Stimulated activated CD8-positive, alpha-beta memory T cell treated with anti-CD3 and anti-CD28 coated beads, Interleukin-12 subunit alpha, Interleukin-12 subunit beta, amount 100 ng/mL, for 24 hours (primary cell): Measurements from ENCODE around the gene CKLF.
A peak's percentile ranks its signal among the peaks of the same experiment; 100 is the strongest.
"Not testable (repeated sequence)": the region's sequence is repeated elsewhere in the genome, so short reads cannot be mapped to it uniquely, and the experiment has no call there.

Experiments
- DNase-seq: peaks from one replicate; pipeline ENCODE4 v3.0.0-alpha.2; 2020; ENCODE audit errors: extremely low read depth

The CKLF gene, protein sequence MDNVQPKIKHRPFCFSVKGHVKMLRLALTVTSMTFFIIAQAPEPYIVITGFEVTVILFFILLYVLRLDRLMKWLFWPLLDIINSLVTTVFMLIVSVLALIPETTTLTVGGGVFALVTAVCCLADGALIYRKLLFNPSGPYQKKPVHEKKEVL

DNA sequence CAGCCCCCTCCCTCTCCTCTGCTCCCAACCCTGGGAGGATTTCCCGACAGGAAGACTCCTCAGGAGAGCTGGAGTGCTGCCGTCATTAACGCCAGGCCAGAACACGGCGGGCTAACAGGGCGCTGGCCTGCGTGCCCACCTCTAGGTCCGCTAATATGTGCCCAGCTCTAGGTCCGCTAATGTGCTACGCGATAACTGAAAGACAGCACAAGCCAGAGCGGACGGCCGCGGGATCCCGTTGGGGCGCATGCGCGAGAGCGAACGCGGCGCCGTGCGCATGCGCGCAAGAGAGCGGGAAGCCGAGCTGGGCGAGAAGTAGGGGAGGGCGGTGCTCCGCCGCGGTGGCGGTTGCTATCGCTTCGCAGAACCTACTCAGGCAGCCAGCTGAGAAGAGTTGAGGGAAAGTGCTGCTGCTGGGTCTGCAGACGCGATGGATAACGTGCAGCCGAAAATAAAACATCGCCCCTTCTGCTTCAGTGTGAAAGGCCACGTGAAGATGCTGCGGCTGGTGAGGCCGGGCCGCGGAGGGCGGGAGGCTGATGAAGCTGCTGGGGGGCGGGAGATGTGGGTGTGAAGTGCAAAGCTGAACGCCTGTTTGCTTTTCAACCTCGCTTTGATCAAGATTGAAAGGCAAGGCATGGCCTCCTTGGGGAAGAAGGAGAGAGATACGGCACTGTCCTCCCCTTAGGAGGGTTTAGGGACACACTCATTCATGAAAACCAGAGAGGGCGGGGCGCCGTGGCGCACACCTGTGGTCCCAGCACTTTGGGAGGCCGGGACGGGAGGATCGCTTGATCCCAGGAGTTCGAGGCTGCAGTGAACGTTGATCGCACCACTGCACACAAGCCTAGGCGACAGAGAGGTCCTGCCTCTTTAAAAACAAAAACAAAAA is at the start of gene CKLF:
Gene CKLF (plus strand): TSS at position 291 of the 892 bp plus-strand sequence. CDS start 140 bp downstream, at position 431.
- peak; percentile 82 for DNase-seq

DNA sequence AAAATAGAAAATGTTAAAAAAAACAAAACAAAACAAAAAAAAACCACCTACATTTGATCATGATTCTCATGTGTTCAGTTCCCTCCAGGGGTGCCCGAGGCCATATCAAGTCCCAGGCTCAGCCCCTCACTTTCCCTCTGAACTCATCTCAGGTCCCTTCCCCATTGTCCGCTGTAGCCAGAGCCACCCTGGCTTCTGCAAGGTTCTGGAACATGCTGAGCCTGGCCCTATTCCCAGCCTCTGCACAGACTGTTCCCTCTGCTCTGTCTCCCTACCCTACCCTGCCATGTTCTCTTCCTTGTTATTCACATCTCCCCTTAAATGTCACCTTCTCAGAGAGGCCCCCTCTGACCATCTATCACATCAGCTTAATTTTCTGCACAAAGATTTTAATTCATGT is 49.3 kb upstream of the CKLF start:
- DNase-seq, result no peak

DNA sequence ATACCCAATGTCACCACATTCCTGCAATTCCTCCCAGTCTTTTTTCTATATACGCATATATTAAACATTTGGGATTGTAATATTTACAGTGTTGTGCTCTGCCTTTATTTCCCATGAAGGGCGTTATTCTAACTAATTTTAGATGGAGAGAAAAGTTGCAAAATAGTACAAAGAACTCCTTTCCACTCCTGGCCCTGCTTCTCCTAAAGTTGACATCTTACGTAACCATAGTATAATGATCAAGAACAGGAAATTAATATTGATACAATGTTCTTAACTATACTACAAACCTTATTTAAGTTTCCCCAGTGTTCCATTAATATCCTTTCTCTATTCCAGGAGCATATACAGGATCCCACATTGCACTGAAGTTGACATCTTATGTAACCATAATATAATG is 48.8 kb upstream of the CKLF start:
- DNase-seq, result no peak

DNA sequence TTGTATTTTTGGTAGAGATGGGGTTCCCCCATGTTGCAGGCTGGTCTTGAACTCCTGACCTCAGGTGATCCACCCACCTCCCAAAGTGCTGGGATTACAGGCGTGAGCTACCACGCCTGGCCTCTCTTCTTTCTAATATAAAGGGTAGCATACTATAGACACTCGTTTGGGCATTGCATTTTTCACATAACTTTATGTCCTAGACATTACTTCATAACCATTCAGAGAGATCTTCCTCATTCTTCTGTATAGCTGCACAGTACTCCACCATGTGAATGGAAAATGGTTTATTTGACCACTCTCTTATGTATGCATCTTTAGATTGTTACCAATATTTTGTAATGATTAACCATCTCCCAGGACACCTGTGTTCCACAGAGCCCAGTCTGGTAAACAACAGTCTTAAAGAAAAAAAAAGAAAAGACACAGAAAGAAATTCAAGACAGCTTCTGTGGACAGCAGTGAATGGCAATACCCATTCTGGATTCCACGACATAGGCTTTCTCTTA is 44.6 kb upstream of the CKLF start:
- DNase-seq, result no peak

DNA sequence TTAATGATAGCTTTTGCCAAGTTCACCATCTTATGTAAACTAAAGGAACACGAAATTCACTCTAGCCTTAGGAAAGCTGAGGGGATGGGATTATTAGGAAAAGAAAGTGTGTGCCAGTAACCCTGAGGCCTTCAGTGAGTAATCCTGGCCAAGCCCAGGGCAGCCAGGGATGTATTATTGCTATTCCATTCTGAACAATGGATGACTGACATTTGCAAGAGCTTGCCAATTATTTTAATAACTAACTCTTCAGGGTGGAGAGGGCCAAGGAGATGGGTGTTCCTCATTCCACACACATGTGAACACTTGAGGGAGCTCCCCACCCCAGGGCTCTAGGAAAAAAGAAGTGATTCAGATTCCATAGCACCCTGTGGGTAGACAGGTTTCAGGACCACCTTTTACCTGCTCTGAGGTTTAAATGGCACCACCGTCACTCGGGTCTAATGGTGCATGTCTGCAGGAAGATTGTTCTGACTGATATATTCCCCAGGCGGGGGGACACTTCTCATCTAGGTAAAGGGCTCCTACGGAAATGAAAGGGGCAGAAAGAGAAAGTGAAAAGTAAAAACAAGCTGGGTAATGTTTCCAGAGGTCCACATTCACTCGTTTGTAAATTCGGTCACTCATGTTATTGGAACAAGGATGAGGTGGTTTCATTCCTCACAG is 44.0 kb upstream of the CKLF start:
- no peak for DNase-seq

DNA sequence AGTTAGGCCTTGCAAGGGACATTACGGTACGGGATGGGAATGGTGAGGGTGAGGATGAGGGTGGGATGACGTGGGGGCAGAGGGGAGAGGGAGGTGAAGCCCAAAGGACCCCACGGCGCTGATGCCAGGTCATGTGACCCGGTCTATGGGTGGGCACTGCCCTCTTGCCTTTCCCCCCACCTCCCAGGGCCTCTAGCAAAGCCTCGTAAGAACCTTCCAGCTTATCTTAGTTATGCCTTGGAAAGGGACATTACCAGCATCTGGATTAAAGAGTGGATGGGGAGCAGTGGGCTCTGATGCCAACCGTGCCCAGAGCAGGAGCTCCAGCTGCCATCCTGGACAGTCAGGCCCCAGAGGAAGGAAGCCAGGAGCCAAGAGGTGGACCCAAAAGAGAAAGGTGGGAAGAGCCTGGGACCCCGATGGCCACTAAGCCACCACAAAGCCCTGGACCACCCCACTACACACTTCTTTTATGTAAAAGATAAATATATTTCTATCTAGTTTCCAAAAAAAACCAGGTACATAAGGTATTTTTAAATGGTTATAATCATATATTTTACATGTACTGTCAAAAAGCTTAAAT is 43.4 kb upstream of the CKLF start:
- DNase-seq, result no peak

DNA sequence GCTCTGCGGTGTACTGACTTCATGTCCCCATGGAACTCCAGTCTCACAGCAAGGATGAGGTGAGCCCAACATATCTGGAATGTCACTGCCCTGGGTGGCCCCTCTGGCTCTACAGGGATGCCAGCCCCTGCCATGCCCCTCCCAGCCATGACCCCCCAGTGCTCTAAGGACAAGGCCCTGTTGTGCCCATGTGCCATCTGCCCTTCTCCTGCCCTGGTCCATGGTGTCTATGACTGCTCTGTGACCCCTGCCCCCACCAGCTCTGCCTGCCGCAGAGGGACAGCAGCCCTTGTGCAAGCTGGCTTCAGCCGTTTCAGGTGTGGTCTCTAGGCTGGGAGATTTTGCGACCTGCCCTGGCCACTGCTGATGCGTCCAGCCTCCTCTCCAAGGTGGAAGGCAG is 42.8 kb upstream of the CKLF start:
- no peak for DNase-seq

DNA sequence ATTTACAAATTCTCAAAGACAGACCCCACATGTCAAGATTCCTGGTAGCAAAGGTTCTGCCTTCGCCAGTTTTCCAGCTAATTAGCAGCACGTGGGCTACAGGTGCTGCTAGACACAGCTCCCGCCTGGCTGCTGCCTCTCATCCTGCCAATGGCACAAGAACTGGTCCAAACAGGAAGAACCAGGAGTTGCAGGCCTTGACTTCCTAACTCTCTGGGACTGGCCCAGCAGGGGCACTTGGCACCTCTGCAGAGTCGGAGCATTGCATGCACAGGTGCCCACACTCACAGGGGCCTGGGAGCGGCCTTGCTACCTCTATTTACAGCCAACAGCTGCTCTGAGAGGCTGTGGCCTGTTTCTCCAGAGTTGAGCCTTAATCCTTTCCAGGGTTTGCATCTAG is 42.1 kb upstream of the CKLF start:
- DNase-seq, result no peak

DNA sequence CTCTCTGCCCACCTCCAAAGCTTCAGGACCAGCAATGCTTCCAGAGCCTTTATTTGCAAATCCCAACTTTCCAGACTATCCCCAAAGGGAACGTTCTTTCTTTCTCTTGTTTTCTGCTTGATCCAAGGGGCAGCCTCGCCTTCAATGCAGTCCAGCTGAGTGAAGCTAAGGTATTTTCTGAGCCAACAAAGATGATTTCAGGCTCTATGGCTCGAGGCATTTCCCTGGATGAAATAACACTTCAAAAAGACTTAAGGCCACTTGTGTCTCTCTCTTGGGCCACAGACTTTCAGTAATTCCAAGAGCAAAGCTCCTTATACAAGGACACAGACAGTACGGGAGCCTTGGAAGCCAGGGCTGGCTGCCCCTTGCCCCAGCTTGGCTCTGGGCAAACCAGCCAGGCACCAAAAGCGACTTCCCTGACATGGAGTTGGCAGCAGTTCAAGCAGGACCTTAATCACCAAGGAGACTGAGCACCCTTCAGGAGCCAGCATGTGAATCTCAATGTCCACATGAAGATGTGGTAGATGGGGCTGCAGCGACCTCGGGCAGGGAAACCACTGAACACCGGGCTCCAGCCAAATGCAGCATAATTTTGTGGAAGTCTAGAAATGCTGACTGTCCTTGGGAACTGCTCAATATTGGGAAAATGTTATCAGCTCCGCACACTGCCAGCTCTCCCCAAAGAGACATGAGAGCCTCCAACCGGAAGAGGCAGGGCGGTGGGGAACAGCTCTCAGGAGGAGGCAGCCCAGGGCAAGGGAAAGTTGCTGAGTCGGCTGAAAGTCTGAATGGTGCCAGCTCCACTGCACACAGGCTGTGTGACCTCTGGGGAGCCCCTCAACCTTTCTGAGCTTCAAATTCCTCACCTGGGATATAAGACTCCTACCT is 41.4 kb upstream of the CKLF start:
- no peak for DNase-seq

DNA sequence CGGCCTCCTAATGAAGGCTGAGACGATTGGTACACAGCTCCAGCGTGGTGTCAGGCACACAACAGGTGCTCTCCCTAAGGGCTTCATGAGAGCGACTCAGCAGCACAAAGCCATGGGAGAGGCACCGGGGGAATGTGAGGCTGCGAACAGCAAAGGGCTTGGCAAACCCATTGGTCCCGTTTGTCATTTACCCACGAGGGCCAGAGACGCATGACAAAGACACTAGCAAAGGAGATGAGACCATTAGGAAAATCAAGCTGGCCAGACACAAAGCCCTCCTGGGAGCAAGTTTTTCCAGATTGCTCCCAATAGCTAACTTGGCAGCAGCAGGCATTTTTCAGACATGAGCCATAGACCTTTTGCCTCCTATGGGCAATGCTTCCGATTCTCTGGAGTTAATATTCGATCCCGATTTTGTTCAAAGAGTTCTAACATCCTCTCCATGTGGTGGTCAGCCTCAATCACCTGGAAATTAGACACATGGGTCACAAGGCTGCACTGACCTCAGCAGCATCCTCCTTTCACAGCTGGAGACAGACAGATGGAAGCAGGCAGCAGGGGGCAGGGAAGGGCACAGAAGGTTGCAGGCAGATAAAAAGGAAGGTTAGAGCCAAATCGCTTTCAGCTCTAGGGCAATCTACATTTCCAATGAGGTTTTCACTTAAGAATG is 40.6 kb upstream of the CKLF start:
- DNase-seq, result no peak

DNA sequence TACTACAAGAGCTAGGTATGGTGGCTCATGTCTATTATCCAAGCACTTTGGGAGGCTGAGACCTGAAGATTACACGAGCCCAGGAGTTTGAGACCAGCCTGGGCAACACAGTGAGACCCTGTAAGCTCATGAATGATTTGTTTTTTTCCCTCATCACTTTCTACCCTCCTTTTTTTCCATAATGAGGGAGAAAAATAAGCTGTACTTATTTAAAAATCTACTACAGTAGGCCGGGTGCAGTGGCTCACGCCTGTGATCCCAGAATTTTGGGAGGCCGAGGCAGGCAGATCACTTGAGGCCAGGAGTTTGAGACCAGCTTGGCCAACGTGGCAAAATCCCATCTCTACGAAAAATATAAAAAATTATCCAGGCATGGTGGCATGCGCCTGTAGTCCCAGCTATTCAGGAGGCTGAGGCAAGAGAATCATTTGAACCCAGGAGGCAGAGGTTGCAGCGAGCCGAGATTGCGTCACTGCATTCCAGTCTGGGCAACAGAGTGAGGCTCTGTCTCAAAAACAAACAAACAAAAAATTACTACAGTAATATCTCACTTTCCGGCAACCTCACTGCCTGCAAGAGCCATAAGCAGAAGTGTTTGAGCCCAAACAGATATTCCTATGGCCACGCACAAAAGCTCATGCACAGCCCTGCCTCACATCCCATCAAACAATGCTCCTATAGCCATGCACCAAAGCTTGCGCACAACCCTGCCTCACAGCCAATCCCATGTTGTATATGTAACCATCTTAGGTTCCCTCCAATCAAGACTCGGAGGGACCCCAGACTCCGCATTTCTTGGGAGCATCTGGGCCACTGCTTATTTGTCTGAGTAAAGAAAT is 39.9 kb upstream of the CKLF start:
- DNase-seq, result no peak

DNA sequence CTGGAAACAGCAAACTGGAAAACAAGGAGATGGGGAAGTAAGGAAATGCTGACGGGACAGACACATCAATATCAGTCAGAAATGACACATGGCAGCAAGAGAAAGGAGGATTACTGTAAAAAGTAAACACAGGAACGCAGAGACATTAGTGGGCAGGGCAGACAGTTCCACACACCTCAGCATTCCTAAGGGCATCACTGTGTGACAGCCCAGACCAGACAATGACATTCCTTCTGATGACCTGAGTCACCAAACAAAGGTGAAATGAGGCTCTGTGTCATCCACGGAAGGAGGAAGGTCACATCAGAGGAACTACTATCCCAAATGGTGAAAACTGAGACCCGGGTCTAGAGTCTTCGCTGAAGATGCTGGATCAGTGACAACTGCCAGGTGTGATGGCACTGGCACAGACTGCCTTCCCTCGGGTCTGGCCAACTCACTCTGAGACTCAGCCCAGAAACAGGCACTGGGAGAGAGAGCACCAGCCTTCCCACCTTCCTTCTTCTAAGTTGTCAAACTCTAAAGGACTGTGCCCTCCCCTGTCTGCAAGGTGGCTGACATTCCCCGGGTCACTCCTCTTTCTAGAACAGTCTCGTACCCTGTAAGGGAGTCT is 39.2 kb upstream of the CKLF start:
- DNase-seq, result no peak

DNA sequence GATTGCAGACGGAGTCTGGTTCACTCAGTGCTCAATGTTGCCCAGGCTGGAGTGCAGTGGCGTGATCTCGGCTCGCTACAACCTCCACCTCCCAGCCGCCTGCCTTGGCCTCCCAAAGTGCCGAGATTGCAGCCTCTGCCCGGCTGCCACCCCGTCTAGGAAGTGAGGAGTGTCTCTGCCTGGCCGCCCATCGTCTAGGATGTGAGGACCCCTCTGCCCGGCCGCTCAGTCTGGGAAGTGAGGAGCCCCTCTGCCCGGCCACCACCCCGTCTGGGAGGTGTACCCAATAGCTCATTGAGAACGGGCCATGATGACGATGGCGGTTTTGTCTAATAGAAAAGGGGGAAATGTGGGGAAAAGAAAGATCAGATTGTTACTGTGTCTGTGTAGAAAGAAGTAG is 38.0 kb upstream of the CKLF start:
- DNase-seq, result not testable (repeated sequence)

DNA sequence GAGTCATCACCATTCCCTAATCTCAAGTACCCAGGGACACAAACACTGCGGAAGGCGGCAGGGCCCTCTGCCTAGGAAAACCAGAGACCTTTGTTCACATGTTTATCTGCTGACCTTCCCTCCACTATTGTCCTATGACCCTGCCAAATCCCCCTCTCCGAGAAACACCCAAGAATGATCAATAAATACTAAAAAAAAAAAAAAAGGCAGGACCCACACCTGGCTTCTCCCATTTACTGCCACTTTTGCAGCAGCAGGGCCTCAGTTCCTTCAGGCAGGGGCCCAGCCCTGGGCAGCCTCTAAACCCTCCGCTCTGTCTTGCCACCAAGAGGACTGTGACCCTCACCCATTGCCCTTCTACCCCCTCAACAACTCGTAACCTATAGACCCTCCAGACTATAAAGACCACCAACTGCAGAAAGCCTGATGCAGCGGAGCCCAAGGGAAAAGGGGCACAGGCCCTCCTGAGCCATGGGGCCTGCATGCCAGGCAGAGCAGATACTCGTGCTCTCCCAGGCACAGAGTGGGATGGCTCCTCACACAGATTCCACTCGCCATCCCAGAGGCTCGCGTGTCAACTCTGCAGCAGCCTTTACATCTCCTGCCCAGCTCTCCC is 37.3 kb upstream of the CKLF start:
- DNase-seq, result not testable (repeated sequence)

DNA sequence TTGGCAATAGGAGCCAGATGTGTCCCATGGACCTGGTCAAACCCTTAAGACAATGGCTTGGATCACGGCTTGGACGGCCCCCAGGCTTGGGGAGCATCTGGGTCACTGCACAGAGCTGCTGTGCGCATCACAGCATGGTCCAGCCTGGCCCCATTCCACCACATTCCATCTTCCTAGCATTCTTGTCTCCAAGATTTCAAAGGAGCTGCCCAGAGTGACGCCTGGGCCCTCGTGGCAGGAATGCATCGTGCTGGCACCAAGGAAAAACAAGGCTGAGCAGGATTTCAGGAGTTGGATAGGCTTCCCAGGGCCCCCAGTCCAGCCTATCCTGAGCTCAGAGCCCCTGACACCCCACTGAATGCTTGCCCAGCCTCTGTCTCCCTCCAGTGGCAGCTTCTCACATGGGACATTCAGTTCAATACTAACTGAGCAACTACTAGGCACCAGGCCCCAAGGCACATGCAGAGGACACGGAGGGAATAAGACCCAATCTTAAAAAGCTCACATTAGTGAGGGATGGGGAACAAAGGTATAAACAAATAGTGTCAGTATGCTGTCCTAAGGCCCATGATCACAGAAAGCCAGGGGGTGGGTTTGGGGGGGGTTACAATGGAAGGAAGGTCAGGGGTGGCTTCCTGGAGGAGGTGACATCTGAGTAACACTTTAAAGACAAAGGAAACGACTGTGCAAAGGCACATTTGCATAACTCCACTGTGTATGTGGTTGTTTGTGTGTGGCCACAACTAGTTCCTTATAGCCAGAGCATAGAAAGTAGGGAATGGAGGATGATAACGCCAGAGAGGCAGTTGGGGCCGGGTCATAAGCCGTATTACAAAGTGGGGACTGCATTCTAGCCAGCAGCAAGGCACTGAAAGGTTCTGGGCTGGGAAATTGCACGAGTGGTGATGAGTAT is 36.5 kb upstream of the CKLF start:
- DNase-seq, result no peak

DNA sequence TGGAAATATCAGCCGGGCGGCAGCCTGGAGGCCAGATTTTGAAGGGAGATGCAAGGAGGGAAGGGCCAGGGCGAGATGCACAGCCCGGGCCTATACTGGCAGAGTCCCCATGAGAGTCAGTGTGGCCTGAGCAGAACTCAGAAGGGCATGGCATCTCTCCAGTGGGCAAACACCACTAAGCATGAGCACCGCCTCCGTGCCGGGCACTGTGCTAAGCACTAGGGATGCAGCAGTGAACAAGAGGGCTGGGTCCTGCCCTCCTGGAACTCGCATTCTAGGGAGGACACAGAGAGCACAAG is 35.9 kb upstream of the CKLF start:
- DNase-seq, result no peak

DNA sequence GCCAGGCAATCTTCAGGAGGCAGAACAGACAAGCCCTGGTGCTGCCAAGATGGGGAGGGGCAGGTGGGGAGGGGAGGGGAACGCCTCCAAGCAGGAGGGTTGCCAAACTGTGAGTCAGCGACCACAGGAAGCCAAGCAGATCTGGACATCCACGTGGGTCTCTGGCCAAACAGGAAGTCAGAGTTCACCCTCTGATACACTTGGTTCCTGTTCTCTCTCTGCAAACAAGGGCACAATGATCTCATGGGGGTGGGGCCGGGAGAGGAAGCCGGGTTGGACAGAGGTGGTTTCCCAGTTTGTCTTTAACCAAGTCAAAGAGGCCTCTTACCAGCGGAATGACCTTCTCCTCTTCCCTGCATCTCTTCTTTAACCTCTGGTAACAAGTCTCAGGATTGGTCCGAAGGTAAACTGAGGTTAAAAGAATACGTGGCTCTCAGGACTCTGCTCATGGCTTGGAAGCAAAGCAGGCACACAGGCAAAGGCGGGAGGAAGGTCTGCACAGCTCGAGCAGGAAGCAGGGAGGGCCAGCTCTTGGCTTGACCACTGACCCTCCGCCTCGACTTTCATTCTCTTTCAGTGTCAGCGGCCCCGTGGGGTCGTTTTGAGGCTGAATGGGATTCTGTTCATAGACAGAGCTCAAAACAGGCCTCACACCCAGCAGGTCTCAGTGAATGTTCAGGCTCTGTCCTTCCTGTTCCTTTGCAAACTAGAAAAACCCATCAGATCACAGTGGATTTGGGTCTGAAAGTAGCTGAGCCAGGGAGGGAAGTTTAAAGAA is 35.4 kb upstream of the CKLF start:
- DNase-seq, result peak; percentile 50
